Psoas muscle (tissue), 8 donors: ENCODE data around the gene CLASP1. TPM values are rescaled to one million over a fixed set of nuclear protein-coding genes. Genes with fewer than 3 reads are reported as not detected.
"Not testable (repeated sequence)": the region's sequence is repeated elsewhere in the genome, so short reads cannot be mapped to it uniquely, and the experiment has no call there.

ENCODE experiments used
- ATAC-seq, 4 donors: fragments of 200-7000 bp; cut with Tn5 transposase; one replicate each; pipeline ENCODE4 v1.9.1; 2020; ENCODE audit warnings: moderate library complexity in 3 of 4, mild to moderate bottlenecking in 2 of 4
- DNase-seq, 2 donors: peaks; one replicate each; pipeline ENCODE4 v3.0.0-alpha.2; 2020
- H3K27ac ChIP-seq: fragments of 200-600 bp; one replicate; pipeline ENCODE4 v1.8.0; 2022
- H3K27me3 ChIP-seq, 3 donors: fragments of 200-600 bp in 1 of 3; one replicate each; pipeline versions ENCODE4 v1.6.1 to v1.8.0; 2013 to 2022; ENCODE audit warnings: low read length in 2 of 3, mild to moderate bottlenecking in 2 of 3, moderate library complexity in 1 of 3; ENCODE audit not compliant: insufficient read depth in 3 of 3
- H3K36me3 ChIP-seq, 2 donors: fragments of 200-600 bp in 1 of 2; one replicate each; pipeline versions ENCODE4 v1.6.1 to v1.8.0; 2013 to 2022; ENCODE audit warnings: low read depth in 1 of 2, mild to moderate bottlenecking in 1 of 2, moderate library complexity in 1 of 2; ENCODE audit not compliant: insufficient read depth in 1 of 2
- H3K4me1 ChIP-seq: fragments of 200-600 bp; one replicate; pipeline ENCODE4 v1.8.0; 2022
- H3K4me3 ChIP-seq: fragments of 200-600 bp; one replicate; pipeline ENCODE4 v1.8.0; 2022; ENCODE audit warnings: mild to moderate bottlenecking
- H3K9me3 ChIP-seq: fragments of 200-600 bp; one replicate; pipeline ENCODE4 v1.8.0; 2022
- CTCF ChIP-seq: fragments of 200-600 bp; IDR thresholded peaks from one replicate; pipeline ENCODE4 v1.8.0; 2022; ENCODE audit warnings: antibody characterized with exemption
- WGBS, 3 donors: extraction: QIAGEN DNeasy Blood & Tissue Kit; methylation state at CpG; one replicate each; pipeline versions ENCODE4 v1.1.6 to v1.1.7; 2013; 5-methylcytosine and 5-hydroxymethylcytosine counted together
- intact Hi-C, 2 donors: fragments of 100-400 bp; cut with DNase I; formaldehyde crosslinking; loops; one replicate each; pipeline versions ENCODE4 v1.11.0 to v1.14.2; 2022
- polyA plus RNA-seq, 3 donors: library from polyadenylated mRNA; stranded (reverse); fragments of 200-250 nt; gene quantifications; one replicate each; pipeline ENCODE4 v1.2.3, GENCODE V29; 2013
- total RNA-seq, 4 donors: library from RNA; stranded (reverse); fragmentation: NEBNext Ultra II Directional in 2 of 4; extraction: Animal tissue kit (Norgen Biotek cat#: 25700) in 2 of 4; gene quantifications; one replicate each; pipeline versions ENCODE4 v1.2.1 to v1.2.4, GENCODE V29; 2021 to 2023
- donor health status: healthy with polysubstance abuse.
- donor health status: DM: no; HTN: no; CAD: no; lungs with moderate emphysema.
- donor health status: Bipolar disorder and iron deficiency.
- donor health status: healthy.
- donor health status: DM: yes; HTN: yes; CAD: no.
- donor health status: DM: no; HTN: no; CAD: no.
- donor health status: DM: no; HTN: no; CAD: no.
- donor health status: DM: yes; HTN: yes; CAD: no.

CLASP1 gene
- total and polyA plus RNA-seq, 7 donors, result 11.6 to 60.7 (median 38.8) TPM

DNA sequence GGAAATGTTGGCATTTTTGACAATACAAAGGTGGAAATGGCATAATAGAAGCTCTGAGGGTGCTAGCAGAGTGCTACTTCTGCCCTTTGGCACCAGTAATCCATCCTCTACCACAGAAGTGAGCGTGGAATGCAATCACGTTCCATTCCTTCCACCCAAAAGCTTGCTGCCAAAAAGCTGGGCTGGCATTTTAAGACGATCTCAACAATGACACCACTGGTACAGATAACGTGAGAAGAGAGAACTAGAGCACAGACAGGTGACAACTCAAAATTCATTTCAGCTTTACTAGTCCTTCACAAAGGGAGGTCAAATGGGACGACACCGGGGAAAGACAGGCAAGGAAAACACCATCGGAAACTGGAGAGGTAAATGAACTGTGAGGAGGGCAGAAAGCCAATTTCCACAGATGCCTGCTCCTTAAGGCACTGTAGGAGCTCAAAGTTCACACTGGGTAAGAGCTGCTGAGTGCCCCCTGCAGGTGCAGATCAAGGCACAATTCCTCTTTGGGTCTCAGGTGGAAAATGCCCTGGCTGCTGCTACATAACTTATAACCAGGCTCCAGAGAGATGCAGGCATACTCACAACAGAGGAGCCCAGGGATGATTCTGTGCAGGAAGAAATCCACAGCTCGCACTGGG lies 169.3 kb downstream of the CLASP1 start:
- WGBS, 3 donors, result 24 to 30% (median 25%) methylated on average over 8 of the region's 8 CpGs
- intact Hi-C loops, result no loop called here

GRCh38 chr2:121478996-121479745 lies 170.1 kb downstream of the CLASP1 start:
- no peak for TF ChIP-seq CTCF
- DNase-seq (no peak), ATAC-seq (no peak)
- H3K27me3 ChIP-seq, result no peaks in the 10 kb centered on the region
- WGBS, 3 donors, result 58 to 68% (median 61%) methylated on average over 6 of the region's 6 CpGs
- no peak overlapping the region for H3K4me3 ChIP-seq
- no peaks in the 10 kb centered on the region for H3K36me3 ChIP-seq
- no peaks in the 10 kb centered on the region for H3K9me3 ChIP-seq
- H3K27ac ChIP-seq, result no peak overlapping the region
- intact Hi-C loops, result no loop called here
- peaks cover 64% of the 10 kb centered on the region for H3K4me1 ChIP-seq

More for the DNA sequence above, 169.3 kb downstream of the CLASP1 start:
- H3K27me3 ChIP-seq, result no peaks in the 10 kb centered on the region
- H3K9me3 ChIP-seq, result no peaks in the 10 kb centered on the region
- H3K27ac ChIP-seq, result peak overlapping the region; percentile 56
- ATAC-seq, result peak; percentile 50 to 77 (median 74)
- H3K4me1 ChIP-seq, result peaks cover 67% of the 10 kb centered on the region
- no peak for TF ChIP-seq CTCF
- no peak for DNase-seq
- H3K4me3 ChIP-seq, result peak overlapping the region; percentile 5
- no peaks in the 10 kb centered on the region for H3K36me3 ChIP-seq

DNA sequence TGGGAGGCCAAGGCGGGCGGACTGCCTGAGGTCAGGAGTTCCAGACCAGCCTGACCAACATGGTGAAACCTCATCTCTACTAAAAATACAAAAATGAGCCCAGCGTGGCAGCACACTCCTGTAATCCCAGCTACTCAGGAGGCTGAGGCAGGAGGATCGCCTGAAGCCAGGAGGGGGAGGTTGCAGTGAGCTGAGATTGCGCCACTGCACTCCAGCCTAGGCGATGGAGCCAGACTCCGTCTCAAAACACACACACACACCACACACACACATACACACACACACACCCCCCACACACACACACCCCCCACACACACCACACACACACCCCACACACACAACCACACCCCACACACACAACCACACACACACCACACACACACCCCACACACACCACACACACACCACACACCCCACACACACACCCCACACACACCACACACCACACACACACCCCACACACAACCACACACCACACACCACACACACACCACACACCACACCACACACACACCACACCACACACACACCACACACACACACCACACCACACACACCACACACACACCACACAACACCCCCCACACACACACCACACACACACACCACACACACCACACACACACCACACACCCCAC lies 170.8 kb downstream of the CLASP1 start:
- DNase-seq, H3K36me3 ChIP-seq, H3K9me3 ChIP-seq, H3K4me3 ChIP-seq, ATAC-seq, H3K27me3 ChIP-seq, intact Hi-C loops, H3K27ac ChIP-seq: not testable (repeated sequence)
- 89 to 93% (median 93%) methylated on average over 7 of the region's 7 CpGs for WGBS, 3 donors
- peaks cover 67% of the 10 kb centered on the region for H3K4me1 ChIP-seq

DNA sequence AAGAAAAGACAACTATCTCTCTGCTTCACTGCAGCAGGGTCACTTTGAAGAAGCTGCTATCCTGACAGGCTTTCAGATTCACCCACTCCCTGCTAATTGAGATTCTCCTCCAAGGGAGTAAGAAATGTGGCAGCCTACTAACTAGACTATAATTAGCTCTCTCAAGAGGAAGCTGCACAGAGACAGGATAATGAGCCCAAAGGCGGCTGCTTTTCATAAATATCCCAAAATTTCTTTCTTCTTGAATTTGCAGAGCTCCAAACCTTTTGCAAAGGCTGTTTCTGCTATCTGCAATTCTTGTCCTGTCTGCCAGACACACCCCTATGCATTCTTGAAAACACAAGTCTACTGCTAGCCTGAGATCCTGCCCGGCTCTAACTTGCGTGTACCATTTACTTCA lies 172.6 kb downstream of the CLASP1 start:
- Histone ChIP-seq H3K9me3 (no peaks in the 10 kb centered on the region), H3K4me1 (peaks cover 78% of the 10 kb centered on the region), H3K27ac (no peak overlapping the region), H3K4me3 (no peak overlapping the region), H3K27me3 (no peaks in the 10 kb centered on the region), H3K36me3 (no peaks in the 10 kb centered on the region)
- WGBS, 3 donors, result 35 to 59% (median 37%) methylated on average over 3 of the region's 3 CpGs
- TF ChIP-seq CTCF, result no peak
- intact Hi-C loops, result no loop called here
- ATAC-seq (peak in 2 of 4 donors; percentile 28 to 41), DNase-seq (no peak)
